ENCODE results near the gene TENM3.

Gene TENM3

GRCh38 chr4:182825786-182826185, 582.6 kb downstream of the TENM3 start:
- no peak overlapping the region for H3K27ac ChIP-seq
- no peak for TF ChIP-seq CTCF (conservative IDR thresholded peaks at IDR 0.05)

- TF ChIP-seq CTCF (conservative IDR thresholded peaks at IDR 0.05) (no peak), ZFX (IDR thresholded peaks at IDR 0.05) (no peak)
- no peak overlapping the region for H3K27ac ChIP-seq
Measured at GRCh38 chr4:182826391-182826790, 583.2 kb downstream of the TENM3 start.

GRCh38 chr4:182827166-182827565, 584.0 kb downstream of the TENM3 start:
- no peak overlapping the region for H3K27ac ChIP-seq
- TF ChIP-seq CTCF (conservative IDR thresholded peaks at IDR 0.05) (no peak), ZFX (IDR thresholded peaks at IDR 0.05) (no peak)

- TF ChIP-seq CTCF (conservative IDR thresholded peaks at IDR 0.05) (no peak), ZFX (IDR thresholded peaks at IDR 0.05) (no peak)
Measured at GRCh38 chr4:182827954-182828353, 584.8 kb downstream of the TENM3 start.

GRCh38 chr4:182828360-182829025, 585.3 kb downstream of the TENM3 start:
- H3K27ac ChIP-seq, result no peak overlapping the region
- no peak for TF ChIP-seq CTCF (conservative IDR thresholded peaks at IDR 0.05)
- no peak for TF ChIP-seq ZFX (IDR thresholded peaks at IDR 0.05)

More at GRCh38 chr4:182827954-182828353, 584.8 kb downstream of the TENM3 start:
- no peak overlapping the region for H3K27ac ChIP-seq

GRCh38 chr4:182829196-182829595, 586.0 kb downstream of the TENM3 start:
- no peak for TF ChIP-seq ZFX (IDR thresholded peaks at IDR 0.05)
- TF ChIP-seq CTCF (conservative IDR thresholded peaks at IDR 0.05), result no peak
- no peak overlapping the region for H3K27ac ChIP-seq

- no peak for TF ChIP-seq ZFX (IDR thresholded peaks at IDR 0.05)
- no peak for TF ChIP-seq CTCF (conservative IDR thresholded peaks at IDR 0.05)
- no peak overlapping the region for H3K27ac ChIP-seq
Measured at GRCh38 chr4:182831376-182831775, 588.2 kb downstream of the TENM3 start.

Data from C4-2B (cell line).